HFF-Myc (cell line): Measurements from ENCODE around the gene GHRHR.

Experiments
- DNase-seq: peaks from one replicate; pipeline ENCODE4 v3.0.0-alpha.2; 2011; ENCODE audit warnings: low read depth; ENCODE audit errors: extremely low read depth
- H3K4me3 ChIP-seq: replicated peaks from 2 replicates; pipeline ENCODE4 v1.5.1; 2011; ENCODE audit warnings: low read depth, mild to moderate bottlenecking, control low read depth, low read length
- TF ChIP-seq, protein P1 (sequence below): IDR thresholded peaks from 2 replicates; pipeline ENCODE4 v1.5.1; 2012; ENCODE audit warnings: mild to moderate bottlenecking, low read depth, low read length, control low read depth; ENCODE audit errors: missing control alignments

The GHRHR gene

DNA sequence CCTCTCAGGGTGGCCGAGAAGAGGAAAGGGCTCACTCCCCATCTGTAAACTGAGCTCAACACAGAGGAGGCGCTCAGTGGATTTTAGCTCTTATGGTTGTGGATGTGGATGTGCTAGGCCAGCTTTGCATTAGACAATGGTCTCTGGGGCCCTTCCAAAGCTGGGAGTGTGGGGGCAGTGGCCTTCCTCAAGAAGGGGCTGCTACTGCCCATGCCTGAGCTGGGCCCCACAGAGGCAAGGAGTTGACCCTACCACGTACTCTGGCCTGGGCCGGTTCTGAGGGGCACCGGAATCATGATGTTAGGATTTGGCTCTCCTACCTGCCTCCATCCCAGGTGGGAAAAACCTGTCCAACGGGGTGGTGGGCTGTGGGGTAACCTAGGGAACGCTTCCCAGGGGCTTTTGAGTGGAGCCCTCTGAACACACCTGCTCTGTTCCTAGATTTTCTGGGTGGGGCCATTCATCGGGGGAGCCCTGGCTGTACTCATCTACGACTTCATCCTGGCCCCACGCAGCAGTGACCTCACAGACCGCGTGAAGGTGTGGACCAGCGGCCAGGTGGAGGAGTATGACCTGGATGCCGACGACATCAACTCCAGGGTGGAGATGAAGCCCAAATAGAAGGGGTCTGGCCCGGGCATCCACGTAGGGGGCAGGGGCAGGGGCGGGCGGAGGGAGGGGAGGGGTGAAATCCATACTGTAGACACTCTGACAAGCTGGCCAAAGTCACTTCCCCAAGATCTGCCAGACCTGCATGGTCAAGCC, 40.6 kb upstream of the GHRHR start:
- no peak for DNase-seq

DNA sequence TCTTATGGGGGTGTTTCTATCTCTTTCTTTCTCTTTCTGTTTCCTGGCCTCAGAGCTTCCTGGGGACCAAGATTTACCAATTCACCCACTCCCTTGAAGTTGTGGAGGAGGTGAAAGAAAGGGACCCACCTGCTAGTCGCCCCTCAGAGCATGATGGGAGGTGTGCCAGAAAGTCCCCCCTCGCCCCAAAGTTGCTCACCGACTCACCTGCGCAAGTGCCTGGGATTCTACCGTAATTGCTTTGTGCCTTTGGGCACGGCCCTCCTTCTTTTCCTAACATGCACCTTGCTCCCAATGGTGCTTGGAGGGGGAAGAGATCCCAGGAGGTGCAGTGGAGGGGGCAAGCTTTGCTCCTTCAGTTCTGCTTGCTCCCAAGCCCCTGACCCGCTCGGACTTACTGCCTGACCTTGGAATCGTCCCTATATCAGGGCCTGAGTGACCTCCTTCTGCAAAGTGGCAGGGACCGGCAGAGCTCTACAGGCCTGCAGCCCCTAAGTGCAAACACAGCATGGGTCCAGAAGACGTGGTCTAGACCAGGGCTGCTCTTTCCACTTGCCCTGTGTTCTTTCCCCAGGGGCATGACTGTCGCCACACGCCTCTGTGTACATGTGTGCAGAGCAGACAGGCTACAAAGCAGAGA, 39.9 kb upstream of the GHRHR start:
- TF ChIP-seq, protein P1, sequence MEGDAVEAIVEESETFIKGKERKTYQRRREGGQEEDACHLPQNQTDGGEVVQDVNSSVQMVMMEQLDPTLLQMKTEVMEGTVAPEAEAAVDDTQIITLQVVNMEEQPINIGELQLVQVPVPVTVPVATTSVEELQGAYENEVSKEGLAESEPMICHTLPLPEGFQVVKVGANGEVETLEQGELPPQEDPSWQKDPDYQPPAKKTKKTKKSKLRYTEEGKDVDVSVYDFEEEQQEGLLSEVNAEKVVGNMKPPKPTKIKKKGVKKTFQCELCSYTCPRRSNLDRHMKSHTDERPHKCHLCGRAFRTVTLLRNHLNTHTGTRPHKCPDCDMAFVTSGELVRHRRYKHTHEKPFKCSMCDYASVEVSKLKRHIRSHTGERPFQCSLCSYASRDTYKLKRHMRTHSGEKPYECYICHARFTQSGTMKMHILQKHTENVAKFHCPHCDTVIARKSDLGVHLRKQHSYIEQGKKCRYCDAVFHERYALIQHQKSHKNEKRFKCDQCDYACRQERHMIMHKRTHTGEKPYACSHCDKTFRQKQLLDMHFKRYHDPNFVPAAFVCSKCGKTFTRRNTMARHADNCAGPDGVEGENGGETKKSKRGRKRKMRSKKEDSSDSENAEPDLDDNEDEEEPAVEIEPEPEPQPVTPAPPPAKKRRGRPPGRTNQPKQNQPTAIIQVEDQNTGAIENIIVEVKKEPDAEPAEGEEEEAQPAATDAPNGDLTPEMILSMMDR, result no peak

More for the DNA sequence above, 40.6 kb upstream of the GHRHR start:
- no peak overlapping the region for H3K4me3 ChIP-seq
- TF ChIP-seq, protein P1, result no peak

DNA sequence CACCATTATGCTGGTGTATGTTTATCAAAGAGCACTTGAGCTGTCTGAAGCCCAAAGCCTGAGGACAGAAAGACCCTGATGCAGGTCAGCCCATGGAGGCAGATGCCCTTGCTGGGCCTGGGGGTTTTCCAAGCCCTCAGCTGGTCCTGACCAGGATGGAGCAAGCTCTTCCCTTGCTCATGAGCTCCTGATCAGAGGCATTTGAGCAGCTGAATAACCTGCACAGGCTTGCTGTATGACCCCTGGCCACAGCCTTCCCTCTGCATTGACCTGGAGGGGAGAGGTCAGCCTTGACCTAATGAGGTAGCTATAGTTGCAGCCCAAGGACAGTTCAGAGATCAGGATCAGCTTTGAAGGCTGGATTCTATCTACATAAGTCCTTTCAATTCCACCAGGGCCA, 39.1 kb upstream of the GHRHR start:
- TF ChIP-seq, protein P1, result no peak
- no peak for DNase-seq

More for the DNA sequence above, 39.9 kb upstream of the GHRHR start:
- DNase-seq, result no peak
- no peak overlapping the region for H3K4me3 ChIP-seq

DNA sequence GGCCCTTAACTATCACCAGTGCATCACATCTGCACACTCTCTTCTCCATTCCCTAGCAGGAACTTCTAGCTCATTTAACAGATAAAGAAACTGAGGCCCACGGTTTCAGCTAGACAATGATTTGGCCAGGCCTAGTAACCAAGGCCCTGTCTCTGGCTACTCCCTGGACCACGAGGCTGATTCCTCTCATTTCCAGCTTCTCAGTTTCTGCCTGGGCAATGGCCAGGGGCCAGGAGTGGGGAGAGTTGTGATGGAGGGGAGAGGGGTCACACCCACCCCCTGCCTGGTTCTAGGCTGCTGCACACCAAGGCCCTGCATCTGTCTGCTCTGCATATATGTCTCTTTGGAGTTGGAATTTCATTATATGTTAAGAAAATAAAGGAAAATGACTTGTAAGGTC, 38.6 kb upstream of the GHRHR start:
- TF ChIP-seq, protein P1, result no peak

More for the DNA sequence above, 39.1 kb upstream of the GHRHR start:
- no peak overlapping the region for H3K4me3 ChIP-seq

DNA sequence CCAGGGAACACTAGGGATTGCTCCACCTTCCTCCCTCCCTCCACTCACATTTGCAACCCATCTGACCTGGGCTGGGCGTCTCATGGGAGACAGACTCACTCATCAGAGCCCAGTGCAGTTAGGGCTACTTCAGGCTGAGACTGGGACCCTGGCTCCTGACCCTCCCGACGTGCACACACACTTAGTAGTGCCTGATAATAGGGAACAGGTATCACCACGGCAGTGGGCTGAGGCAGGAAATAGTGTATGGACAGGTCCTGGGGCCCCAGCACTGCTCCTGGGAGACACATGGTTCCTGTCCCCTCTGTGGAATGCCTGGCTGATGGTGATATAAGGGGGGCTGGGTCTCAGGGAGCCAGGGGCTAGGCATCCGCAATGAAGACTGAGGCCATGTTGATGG, 37.8 kb upstream of the GHRHR start:
- TF ChIP-seq, protein P1, result no peak

More for the DNA sequence above, 38.6 kb upstream of the GHRHR start:
- DNase-seq, result no peak
- H3K4me3 ChIP-seq, result no peak overlapping the region

DNA sequence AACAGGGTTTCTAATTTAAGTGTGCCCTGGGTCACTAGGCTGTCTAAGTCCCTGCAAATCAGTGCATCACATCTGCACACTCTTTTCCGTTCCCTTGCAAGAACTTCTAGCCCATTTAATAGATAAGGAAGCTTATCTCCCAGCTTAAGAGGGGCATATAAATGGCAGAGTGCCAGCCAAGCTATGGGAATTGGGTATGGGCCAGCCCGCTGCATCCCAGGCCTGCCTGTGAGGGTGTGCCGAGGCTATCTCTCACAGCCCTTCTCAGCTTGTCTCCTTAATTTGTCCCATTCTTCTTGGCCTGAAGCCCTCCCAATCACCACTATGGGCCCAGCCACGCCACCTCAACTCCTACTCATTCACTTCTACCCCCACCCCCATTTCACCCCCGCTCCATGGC, 37.4 kb upstream of the GHRHR start:
- H3K4me3 ChIP-seq, result no peak overlapping the region
- no peak for DNase-seq
- TF ChIP-seq, protein P1, result no peak

More for the DNA sequence above, 37.8 kb upstream of the GHRHR start:
- DNase-seq, result no peak
- H3K4me3 ChIP-seq, result no peak overlapping the region
